Astrocyte of the cerebellum (primary cell): ENCODE data around the gene HIVEP3.

ENCODE experiments used
- DNase-seq: peaks from one replicate; pipeline ENCODE4 v3.0.0-alpha.2; 2011; ENCODE audit warnings: low read depth
- H3K4me3 ChIP-seq: 2 replicates; pipeline ENCODE4 v1.5.1; 2011; ENCODE audit warnings: mild to moderate bottlenecking, low read depth, low read length, moderate library complexity
- in situ Hi-C: cut with HindIII; loops from 2 replicates; pipeline ENCODE4 v1.10.0; 2017; ENCODE audit warnings: low sequenced_read_pairs
- TF ChIP-seq, protein P1 (sequence below): IDR thresholded peaks from 2 replicates; pipeline ENCODE4 v1.5.1; 2012; ENCODE audit warnings: low read length, low read depth, moderate library complexity, mild to moderate bottlenecking; ENCODE audit errors: missing control alignments

Gene HIVEP3

GRCh38 chr1:41775956-41776585 is 142.7 kb downstream of the HIVEP3 start:
- H3K4me3 ChIP-seq: no peak overlapping the region
- no peak for DNase-seq
- in situ Hi-C loops: no loop called here
- TF ChIP-seq, protein P1, sequence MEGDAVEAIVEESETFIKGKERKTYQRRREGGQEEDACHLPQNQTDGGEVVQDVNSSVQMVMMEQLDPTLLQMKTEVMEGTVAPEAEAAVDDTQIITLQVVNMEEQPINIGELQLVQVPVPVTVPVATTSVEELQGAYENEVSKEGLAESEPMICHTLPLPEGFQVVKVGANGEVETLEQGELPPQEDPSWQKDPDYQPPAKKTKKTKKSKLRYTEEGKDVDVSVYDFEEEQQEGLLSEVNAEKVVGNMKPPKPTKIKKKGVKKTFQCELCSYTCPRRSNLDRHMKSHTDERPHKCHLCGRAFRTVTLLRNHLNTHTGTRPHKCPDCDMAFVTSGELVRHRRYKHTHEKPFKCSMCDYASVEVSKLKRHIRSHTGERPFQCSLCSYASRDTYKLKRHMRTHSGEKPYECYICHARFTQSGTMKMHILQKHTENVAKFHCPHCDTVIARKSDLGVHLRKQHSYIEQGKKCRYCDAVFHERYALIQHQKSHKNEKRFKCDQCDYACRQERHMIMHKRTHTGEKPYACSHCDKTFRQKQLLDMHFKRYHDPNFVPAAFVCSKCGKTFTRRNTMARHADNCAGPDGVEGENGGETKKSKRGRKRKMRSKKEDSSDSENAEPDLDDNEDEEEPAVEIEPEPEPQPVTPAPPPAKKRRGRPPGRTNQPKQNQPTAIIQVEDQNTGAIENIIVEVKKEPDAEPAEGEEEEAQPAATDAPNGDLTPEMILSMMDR: no peak

DNA sequence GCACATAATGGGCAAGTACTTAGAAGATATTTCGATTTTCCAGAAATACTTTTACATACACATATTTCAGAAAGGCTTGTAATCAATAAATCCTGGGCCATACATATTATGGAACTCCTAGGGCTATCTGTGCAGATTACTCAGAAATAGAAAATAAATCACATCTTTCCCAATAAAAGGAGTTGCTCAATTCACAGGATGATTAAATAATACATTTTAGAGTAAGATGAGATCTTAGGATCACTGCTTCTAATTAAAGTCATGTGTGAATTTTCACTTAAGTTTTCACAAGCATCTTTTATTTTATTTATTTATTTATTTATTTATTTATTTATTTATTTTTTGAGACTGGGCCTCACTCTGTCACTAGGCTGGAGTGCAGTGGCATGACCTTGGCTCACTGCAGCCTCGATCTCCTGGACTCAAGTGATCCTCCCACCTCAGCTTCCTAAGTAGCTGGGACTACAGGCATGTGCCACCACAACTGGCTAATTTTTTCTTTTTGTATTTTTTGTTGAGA is 144.2 kb downstream of the HIVEP3 start:
- TF ChIP-seq, protein P1: no peak
- in situ Hi-C loops: no loop called here
- H3K4me3 ChIP-seq: no peak overlapping the region
- DNase-seq: no peak

DNA sequence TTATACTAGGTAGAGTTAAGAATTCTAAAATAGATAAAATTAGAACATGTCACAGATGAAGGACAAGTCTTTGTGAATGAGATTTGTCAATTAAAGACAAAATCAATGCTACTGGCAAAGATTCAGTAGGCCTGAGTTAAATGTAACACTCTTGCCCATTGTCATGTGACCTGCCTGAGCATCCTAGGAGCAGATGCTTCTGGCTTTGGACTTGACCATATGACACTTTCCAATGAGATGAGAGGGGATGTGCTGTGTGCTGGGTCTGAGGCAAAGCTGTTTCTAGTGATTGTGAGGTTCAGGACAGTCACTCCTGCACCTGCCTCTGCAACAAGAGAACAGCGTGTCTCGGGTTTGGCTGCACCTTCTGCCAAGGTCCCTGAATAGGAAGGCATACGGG is 144.9 kb downstream of the HIVEP3 start:
- TF ChIP-seq, protein P1: no peak
- no peak overlapping the region for H3K4me3 ChIP-seq
- DNase-seq: no peak
- in situ Hi-C loops: no loop called here

GRCh38 chr1:41773144-41773591 is 145.6 kb downstream of the HIVEP3 start:
- TF ChIP-seq, protein P1: peak; percentile 4
- in situ Hi-C loops: no loop called here

DNA sequence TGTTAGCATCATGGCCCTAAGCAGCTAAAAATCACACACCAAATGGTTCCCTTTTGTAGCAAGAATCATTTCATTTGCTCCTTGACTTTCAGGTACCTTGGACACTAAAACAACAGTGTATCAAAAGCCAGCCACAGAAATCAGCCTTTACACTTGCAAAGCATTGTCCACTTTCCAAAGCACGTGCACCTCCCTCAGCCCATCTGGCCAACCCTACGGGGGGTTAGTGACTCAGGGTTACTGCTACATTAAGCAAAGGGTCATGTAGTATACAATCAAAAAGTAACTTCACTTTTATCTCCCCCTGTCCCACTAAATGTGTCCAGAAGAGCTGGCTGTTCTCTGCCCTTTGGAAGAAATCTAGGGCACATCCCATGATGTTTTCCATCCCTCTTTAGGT is 149.7 kb downstream of the HIVEP3 start:
- DNase-seq: peak; percentile 31
- TF ChIP-seq, protein P1: no peak
- in situ Hi-C loops: no loop called here
- H3K4me3 ChIP-seq: no peak overlapping the region

More at GRCh38 chr1:41773144-41773591, 145.6 kb downstream of the HIVEP3 start:
- H3K4me3 ChIP-seq: no peak overlapping the region
- peak; percentile 48 for DNase-seq

- no peak for DNase-seq
- no peak overlapping the region for H3K4me3 ChIP-seq
- TF ChIP-seq, protein P1: no peak
- in situ Hi-C loops: no loop called here
These were observed 150.1 kb downstream of the HIVEP3 start for GRCh38 chr1:41768583-41768982.
